Embryonic facial prominence (tissue), 1 donor: ENCODE results near the gene MAGEB1.

ENCODE experiments used
- DNase-seq: peaks from one replicate; pipeline ENCODE4 v3.0.0-alpha.2; 2016; ENCODE audit errors: extremely low spot score

Gene MAGEB1, protein sequence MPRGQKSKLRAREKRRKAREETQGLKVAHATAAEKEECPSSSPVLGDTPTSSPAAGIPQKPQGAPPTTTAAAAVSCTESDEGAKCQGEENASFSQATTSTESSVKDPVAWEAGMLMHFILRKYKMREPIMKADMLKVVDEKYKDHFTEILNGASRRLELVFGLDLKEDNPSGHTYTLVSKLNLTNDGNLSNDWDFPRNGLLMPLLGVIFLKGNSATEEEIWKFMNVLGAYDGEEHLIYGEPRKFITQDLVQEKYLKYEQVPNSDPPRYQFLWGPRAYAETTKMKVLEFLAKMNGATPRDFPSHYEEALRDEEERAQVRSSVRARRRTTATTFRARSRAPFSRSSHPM

DNA sequence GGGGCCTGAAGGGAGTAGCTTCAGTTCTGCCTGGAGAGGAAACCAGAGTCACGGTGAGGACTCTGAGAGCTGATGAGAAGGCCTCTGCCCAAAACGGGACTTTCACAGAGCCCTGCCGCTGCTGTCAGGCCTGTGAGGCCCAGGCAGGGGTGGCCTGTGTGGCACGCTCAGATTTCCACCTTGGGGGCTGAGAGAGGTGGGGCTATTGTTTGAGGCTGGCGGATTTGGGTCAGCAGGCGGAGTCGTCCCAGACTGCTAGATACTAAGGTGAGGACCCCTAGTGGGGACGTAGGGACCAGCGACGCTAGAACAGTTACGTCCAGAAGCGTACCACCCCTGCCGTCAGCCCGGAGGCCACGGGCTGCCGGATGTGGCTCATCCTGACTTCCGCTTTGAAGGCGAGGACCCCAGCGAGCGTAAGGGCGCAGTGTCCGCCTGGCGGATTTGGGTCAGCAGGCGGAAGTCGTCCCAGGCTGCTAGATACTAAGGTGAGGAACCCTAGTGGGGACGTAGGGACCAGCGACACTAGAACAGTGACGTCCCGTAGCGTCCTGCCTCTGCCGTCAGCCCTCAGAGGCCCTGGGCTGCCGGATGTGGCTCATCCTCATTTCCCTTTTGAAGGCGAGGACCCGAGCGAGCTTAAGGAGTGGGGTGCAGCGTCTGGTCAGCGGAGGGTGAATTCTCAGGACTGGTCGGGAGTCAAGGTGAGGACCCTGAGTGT is at the start of gene MAGEB1:
MAGEB1 (plus strand) TSS at position 378 of the 721 bp plus-strand sequence. CDS start 3,348 bp downstream, outside the sequence.
- DNase-seq: no peak

DNA sequence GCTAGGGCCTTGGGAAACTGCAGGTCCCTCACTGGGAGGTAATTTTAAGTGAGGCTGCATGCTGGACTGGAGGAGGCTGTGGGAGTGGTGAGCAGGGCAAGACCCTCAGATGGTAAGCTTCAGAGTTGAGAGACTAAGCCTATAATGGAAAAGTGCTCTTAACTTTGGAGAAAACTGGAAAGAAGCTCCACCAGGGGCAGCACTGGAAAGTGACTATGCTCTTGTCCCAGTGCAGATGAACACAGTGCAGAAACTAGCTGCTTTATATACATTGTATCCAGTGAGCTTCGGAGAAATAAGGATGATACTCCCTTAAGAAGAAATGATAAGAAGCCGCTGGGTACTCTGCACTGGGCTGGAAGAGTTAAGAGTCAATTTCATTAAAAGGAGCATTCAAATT is 34.8 kb upstream of the MAGEB1 start:
- no peak for DNase-seq

DNA sequence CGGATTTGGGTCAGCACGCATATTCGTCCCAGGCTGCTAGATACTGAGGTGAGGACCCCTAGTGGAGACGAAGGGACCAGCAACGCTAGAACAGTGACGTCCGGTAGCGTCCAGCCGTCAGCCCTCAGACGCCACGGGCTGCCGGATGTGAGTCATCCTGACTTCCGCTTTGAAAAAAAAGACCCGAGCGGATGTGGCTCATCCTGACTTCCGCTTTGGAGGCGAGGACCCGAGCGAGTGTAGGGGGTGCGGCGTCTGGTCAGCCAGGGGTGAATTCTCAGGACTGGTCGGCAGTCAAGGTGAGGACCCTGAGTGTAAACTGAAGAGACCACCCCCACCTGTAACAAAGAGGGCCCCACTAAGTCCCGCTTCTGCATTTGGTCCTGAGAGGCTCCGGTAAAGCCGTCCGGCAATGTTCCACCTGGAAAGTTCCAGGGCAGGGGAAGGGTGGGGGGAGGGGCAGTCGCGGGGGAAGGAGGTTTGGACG is 31.5 kb upstream of the MAGEB1 start, which contains the start of gene MAGEB2:
MAGEB2 (plus strand) TSS at position 207 of the 487 bp plus-strand sequence. CDS start 3,018 bp downstream, outside the sequence.
- DNase-seq: no peak

DNA sequence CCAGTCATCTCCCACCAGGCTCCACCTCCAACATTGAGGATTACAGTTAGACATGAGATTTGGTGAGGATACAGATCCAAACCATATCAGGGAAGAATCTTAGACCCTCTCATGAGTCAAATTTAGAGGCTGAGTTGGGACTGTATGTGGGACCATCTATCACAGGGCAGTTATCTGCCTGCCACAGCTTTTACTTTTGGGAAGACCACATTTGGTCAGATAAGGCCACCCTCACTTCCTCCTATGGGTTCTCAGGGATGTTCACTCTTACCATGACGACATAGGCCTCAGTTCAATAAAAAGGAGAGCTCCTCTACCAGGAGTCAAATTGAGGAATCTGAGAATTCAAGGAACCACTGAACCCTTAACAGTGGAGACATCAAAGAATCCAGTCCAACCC is 29.5 kb upstream of the MAGEB1 start:
- DNase-seq: no peak

DNA sequence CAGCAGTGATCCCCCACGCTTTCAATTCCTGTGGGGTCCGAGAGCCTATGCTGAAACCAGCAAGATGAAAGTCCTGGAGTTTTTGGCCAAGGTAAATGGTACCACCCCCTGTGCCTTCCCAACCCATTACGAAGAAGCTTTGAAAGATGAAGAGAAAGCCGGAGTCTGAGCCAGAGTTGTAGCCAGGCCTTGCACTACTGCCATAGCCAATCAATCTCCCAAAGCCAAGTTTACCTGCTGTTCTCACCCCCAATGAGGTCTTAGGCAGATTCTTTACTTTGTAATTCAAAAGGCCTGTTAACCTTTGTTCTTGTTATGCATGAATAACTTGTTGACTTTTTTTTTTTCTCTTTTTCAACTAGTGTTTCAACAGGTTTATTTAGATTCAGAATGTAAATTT is 27.6 kb upstream of the MAGEB1 start:
- no peak for DNase-seq

DNA sequence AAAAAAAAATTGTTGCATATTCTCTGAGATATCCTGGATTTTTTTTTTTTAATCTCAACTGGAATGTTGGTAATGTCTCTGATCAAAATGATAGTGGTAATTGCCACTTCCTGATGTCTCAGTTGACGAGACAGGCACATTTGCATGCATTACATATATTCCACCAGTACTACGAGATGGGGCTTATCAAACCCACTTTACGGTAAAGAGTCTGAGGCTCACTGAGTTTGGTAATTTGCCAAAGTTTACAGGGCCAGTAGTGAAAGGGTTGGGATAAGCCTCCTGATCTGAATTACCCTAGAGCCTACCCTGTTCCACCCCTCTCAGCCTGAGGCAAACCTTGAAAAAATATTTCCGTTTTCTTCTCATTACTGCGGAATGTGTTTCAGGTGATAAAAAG is 26.3 kb upstream of the MAGEB1 start:
- no peak for DNase-seq

DNA sequence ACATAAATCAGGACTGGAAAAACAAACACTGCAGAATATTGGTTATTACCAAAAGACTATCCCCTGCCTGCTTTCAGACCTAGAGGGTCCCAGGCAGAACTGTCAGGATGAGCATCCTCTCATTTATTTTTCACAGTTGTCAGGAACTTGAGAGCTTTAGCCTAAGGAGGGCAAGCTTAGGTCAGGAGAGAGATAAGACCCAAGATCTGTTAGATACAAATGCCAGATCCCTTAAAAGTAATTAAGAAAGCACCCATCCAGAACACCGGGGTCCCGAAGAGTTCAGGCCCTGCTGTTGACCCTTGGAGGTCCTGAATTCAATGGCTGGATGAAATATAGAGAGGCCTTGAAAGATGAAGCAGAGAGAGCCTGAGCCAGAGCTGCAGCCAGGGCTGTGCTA is 22.4 kb upstream of the MAGEB1 start:
- DNase-seq: no peak

DNA sequence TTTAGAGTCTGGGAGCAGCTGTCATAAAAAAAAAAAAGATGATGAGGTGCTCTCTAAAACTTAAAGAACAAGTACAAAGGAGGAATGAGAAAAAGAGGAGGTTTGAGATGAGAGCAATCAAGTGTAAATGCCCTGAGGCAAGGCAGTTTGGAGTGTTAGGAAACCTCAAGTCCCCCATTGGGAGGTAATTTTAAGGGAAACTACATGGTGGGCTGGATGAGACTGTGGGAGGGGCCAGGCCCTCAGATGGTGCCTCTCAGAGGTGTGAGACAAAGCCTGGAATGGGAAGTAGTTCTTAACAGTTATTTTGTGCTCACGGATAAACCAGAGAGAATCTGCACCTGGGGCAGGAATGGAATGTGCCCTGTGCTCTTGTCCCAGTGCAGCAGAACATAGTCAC is 18.4 kb upstream of the MAGEB1 start:
- no peak for DNase-seq

DNA sequence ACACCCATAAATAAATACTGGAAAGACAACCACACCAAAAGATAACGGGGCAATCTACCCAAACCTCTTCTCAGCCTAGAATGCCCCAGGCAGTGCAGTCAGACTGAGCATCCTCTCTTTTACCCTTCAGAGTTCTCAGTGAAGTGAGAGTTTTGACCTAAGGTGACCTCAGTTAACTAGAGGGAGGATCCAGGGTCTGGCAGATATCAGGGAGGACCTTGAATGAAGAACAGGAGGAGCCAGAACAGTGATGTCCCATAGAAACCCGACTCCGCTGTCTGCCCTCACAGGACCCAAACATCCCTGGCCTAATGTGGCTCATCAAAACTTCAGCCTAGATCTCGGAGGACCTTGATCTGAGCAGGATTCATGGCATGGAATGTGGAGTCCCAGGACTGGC is 16.6 kb upstream of the MAGEB1 start, which contains the start of gene MAGEB3:
MAGEB3 (plus strand) TSS at position 263 of the 400 bp plus-strand sequence. CDS start 5,268 bp downstream, outside the sequence.
- no peak for DNase-seq

DNA sequence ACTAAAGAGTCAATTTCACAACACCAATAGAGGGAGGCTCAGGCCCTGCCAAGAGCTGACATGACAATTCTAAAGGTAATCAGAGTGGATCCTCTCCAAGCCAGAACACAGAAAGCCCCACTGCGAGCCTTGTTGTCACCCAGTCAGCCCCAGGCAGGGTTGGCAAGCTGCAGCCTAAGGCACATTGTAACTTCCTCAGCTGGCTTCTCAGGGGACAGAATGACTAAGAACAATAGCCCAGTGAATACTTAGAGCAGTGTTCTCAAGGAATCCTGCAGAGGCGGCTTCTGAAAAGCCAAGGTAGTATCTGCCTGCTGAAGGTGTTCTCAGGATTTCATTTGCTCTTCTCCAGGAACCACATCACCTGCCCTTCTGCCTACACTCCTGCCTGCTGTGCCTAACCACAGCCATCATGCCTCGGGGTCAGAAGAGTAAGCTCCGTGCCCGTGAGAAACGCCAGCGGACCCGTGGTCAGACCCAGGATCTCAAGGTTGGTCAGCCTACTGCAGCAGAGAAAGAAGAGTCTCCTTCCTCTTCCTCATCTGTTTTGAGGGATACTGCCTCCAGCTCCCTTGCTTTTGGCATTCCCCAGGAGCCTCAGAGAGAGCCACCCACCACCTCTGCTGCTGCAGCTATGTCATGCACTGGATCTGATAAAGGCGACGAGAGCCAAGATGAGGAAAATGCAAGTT is 5.1 kb upstream of the MAGEB1 start, which contains the start of gene MAGEB4:
MAGEB4 (plus strand) TSS at position 277 of the 692 bp plus-strand sequence; CDS start at position 413, 136 bp downstream.
- no peak for DNase-seq

DNA sequence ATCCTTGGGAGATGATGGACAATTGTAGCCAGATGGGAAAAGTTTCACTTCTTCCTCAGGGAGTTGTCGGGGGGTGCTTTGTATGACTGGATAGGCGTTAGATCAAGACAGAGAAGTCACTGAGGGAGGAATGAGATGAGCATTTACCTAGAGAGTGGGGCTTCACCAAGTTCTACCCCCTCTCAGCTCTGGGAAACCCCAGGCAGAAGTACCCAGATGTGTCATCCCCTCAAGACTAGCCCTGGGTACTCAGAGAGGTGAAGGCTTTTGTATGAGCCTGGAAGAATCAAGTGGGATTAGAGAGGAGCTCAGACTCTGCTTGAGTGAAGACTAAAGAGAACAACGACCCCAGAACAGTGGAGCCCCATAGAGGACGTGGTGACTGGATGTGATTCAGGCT is 1.9 kb downstream of the MAGEB1 start:
- no peak for DNase-seq

DNA sequence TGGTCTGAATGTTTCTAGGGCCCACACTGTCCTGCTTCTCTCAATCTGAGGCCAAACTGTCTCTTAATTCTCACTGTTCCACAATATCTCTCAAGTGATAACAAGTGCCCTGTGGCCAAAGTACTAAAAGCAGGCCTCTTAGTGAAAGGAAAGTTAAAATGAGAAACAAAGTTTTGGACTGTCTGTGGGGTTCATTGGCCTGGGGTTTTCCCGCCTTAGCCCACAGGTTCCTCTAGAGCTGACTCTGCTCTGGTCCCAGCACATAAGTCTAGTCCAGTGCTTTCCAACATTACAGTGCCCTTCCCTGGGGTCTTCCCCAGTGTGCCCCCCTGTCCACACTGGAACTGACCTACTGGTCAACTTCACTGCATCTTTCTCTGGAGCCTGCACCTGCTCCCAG is 6.3 kb downstream of the MAGEB1 start:
- DNase-seq: no peak

DNA sequence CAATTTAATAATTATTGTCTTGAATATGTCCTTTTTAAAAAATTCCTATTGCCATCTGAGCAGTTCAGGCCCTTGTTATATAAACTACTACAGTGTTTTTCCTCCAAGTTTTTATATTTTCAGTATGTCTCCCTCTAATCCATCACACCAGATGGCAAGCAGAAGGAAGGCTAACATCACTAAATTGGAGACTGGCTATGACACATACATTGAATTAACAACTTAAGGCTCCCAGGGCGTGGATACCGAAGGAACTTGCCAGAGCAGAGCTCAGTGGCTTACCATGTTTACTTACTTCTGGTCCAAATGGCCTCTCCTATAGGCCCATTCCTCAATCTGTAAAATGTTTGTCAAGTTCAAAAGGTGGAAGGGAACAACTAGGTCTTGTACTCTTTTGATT is 13.0 kb downstream of the MAGEB1 start:
- DNase-seq: no peak

DNA sequence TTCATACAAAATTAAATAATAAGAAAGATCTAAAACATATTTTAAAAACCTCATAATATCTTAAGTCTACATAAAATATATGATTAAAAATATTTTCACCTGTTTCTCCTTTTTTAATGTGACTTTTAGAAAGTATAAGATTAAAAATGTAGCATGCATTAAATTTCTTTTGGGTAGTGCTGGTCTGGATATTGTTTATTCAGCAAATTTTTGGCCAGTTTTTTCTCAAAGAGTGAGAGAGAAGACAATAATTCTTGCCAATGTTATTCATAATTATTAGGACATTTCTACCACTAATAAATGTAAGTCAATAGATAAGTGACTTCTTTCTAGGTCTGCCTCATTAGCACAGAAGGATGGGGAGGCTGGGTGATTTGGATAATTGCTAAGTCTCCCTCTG is 14.1 kb downstream of the MAGEB1 start:
- no peak for DNase-seq

DNA sequence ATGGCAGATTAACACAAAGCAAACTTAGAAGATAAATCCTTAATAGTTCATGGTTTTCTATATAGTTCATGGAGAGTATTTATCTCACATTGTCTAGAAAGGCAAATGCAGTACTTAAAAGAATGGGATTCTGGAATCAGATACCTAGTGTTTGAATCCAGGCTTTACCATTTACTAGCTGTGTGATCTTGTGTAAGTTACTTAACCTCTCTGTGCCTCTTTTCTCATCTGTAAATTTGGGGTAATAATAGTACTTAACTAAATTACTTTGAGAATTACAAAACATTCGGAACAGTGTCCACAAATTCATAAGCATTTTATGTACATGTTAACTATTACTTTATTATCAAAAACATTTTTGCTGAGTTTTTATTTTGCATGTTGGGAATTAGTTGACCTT is 15.8 kb downstream of the MAGEB1 start:
- no peak for DNase-seq

DNA sequence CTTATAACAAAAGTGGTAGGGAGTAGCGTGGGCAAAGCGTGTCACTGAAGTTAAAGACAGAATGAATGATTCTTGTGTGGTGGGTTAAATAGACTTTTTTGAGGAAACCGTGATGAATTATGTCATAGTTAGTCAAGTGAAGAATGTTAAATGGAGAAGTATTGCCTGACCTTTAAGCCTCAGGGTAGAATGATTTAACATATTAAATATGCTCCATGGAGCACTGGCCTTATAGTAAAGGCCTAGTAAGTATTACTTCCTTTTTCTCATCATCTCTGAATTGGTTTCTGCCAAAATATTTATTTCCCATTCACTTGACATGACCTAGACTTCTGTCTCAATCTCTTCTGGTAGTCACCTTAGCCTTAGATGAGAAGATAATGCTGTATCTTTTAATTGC is 23.7 kb downstream of the MAGEB1 start:
- no peak for DNase-seq

DNA sequence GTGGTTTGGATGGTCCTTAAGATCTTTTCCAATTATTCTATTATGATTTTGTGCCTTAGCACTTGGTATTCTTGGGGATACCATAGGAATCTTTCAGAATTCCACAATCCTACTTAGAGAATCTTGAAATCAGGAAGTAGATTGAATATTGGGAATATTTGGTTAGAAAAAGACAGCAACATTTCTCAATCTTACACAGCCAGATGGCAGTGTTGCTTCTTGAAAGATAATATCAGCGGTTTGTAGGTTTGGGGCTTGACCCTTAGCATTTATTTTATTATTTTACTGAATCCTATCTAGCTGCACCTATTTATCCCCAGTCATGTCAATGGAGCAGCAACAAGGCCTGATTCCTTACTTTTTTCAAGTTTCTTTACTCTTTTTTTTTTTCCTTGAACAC is 28.6 kb downstream of the MAGEB1 start:
- DNase-seq: no peak

DNA sequence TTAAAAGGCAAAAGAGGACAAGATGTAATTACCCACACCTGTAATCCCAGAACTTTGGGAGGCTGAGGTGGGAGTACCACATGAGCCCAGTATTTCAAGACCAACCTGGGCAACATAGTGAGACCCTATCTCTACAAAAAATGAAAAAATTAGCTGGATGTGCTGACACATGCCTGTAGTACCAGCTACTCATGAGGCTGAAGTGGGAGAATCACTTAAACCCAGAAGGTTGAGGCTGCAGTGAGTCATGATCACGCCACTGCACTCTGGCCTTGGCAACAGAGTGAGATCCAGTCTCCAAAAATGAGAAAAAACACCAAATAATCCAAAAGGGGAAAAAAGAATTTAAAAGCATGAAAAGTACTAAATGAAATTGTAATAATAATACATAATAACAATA is 31.4 kb downstream of the MAGEB1 start:
- no peak for DNase-seq

DNA sequence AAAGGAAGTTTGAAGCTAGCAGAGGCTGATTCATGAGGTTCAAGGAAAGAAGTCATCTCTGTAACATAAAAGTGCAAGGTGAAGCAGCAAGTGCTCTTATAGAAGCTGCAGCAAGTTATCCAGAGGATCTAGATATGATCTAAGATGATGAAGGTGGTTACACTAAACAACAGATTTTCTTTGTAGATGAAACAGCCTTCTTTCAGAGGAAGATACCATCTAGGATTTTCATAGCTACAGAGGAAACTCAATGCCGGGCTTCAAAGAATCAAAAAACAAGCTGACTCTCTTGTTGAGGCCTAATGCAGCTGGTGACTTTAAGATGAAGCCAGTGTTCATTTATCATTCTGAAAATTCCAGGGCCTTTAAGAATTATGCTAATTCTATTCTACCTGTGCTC is 33.5 kb downstream of the MAGEB1 start:
- DNase-seq: no peak

DNA sequence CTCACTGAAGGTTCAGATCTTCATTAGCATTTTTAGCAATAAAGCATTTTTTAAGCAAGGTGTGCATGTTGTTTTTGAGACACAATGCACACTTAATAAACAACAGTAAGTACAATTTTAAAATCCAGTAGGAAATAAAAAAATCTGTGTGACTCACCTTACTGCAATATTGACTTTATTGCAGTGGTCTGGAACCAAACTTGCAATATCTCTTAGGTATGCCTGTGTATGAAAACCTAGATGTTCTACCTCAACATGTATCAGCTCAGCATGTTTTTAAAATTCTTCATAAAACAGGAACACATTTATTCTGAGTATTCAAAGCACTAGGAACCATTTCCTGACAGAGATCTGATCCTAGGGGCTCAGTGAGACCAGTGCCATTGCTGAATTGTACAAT is 35.6 kb downstream of the MAGEB1 start:
- DNase-seq: no peak

DNA sequence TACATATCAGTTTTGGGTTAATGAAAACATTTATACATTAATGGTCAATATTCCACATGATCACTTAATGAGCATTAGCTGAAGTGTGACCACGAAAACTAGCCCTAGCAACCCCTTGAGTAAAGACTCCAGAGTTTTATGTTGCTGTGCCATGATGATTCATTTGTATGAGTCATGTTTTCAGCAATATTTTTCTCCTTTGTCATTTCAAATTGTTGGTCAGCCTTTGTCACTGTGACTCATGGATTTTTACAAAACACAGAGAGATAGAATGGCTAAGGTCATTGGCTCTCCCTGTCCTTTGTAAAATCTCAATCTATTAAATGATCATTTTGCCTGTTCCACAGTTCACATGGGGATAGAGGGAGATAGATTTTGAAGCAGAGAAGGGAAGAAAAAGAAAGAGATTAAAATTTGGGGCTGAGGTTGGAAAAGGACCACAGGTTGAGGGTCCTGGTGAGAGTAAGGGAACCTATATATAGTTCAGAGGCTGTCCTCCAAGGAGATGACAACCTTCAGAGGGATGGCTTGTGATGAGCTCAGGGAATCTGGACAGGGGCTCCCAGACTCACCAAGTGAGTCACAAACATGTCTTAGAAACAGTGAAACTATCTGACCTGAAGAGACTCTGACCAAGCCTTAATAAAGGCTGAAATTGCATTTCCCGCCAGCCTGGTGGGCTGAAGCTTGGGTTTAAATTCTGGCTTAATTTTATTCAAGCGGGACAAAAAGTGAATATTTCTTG is 36.7 kb downstream of the MAGEB1 start:
- DNase-seq: no peak
